PFSK-1 (cell line): ENCODE results near the gene ADRB2.

ENCODE experiments used
- FOXP2 ChIP-seq: optimal IDR thresholded peaks from 2 replicates; pipeline ENCODE3; 2011; ENCODE audit warnings: borderline replicate concordance, control low read depth, inconsistent platforms; ENCODE audit not compliant: insufficient read depth; ENCODE audit errors: extremely low read length, extremely low read depth
- POLR2AphosphoS5 ChIP-seq: IDR thresholded peaks from 2 replicates; pipeline ENCODE4 v1.6.1; 2012; ENCODE audit warnings: low read depth, mild to moderate bottlenecking, control low read depth, low read length, moderate library complexity
- REST ChIP-seq, 2 experiments: IDR thresholded peaks; 2 replicates each; pipeline versions ENCODE4 v1.6.1 to v1.8.0; 2011 to 2012; ENCODE audit warnings: low read depth in 2 of 2, low read length in 2 of 2, control low read depth in 1 of 2, inconsistent platforms in 1 of 2, mild to moderate bottlenecking in 1 of 2, moderate library complexity in 1 of 2; ENCODE audit not compliant: insufficient read depth in 1 of 2
- SIN3A ChIP-seq: IDR thresholded peaks from 2 replicates; pipeline ENCODE4 v1.6.1; 2012; ENCODE audit warnings: mild to moderate bottlenecking, low read length, moderate library complexity, borderline replicate concordance; ENCODE audit not compliant: insufficient read depth
- TAF1 ChIP-seq: IDR thresholded peaks from 2 replicates; pipeline ENCODE4 v1.6.1; 2012; ENCODE audit warnings: low read length, control low read depth, borderline replicate concordance; ENCODE audit not compliant: insufficient read depth

Gene ADRB2

DNA sequence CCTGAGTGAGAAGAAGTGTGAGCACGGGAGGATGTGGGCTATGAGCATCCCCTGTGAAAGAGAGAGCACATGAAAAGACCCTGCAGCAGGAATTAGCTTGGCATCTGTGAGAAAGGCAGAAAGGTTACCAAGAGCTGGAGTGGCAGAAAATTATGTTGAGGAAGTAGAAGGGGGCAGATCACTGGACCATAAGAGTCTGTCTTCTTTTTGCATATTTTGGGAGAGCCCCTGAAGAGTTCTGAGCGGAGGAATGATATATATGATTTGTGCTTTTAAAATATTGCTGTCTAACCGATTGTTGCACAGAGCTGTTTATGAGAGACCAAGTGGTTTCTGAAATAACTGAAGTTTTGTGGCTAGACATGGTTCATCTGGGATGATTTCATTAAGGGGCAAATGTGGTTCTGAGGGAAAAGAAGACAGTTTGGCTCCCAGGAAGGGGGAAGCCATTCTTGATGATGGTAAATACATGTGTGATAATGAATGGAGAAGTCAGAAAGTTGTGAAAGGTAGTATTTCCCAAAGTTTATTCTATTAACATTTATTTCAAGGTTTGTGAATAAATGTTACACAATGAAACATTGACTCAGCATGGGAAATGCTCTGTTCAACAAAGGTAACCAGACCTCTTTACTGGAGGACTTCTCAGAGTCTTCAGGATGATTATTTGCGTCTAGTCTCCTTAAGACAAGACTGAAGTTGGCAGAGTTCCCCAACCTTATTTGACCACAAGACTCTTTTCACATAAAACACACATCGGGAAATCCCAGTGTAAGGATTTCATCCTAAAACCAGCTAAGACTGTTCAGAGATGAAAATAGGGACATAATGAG is 31.5 kb upstream of the ADRB2 start:
- TF ChIP-seq POLR2AphosphoS5, result no peak
- no peak for TF ChIP-seq REST (IDR thresholded peaks at IDR 0.05; ENCODE audit: insufficient read depth in 1 of 2, low read depth in 2 of 2, low read length in 2 of 2)
- no peak for TF ChIP-seq SIN3A

DNA sequence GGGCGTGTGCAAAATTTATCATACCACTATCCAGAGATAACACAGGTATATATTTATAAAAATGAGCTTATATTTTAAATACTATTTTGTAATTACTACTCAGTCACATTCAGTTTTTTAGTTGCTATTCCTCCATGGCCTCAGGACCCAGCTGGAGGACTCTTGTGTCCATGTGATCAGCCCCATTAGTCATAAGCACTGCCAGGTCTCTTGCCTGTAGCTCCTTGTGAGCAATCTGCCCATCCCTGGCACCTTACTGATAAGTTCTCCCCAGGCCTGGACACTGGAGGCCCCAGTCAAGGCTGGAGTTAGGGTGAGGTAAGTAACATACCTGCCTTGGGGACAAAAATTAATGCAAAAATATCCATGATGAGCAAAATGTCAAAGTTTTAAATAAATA is 29.5 kb upstream of the ADRB2 start:
- TF ChIP-seq REST (IDR thresholded peaks at IDR 0.05; ENCODE audit: insufficient read depth in 1 of 2, low read depth in 2 of 2, low read length in 2 of 2) (no peak), POLR2AphosphoS5 (no peak), FOXP2 (no peak), TAF1 (no peak), SIN3A (no peak)

- TF ChIP-seq FOXP2 (no peak), SIN3A (no peak), REST (IDR thresholded peaks at IDR 0.05; ENCODE audit: insufficient read depth in 1 of 2, low read depth in 2 of 2, low read length in 2 of 2) (no peak), POLR2AphosphoS5 (no peak), TAF1 (no peak)
These were observed 27.6 kb upstream of the ADRB2 start for GRCh38 chr5:148798786-148799185.

DNA sequence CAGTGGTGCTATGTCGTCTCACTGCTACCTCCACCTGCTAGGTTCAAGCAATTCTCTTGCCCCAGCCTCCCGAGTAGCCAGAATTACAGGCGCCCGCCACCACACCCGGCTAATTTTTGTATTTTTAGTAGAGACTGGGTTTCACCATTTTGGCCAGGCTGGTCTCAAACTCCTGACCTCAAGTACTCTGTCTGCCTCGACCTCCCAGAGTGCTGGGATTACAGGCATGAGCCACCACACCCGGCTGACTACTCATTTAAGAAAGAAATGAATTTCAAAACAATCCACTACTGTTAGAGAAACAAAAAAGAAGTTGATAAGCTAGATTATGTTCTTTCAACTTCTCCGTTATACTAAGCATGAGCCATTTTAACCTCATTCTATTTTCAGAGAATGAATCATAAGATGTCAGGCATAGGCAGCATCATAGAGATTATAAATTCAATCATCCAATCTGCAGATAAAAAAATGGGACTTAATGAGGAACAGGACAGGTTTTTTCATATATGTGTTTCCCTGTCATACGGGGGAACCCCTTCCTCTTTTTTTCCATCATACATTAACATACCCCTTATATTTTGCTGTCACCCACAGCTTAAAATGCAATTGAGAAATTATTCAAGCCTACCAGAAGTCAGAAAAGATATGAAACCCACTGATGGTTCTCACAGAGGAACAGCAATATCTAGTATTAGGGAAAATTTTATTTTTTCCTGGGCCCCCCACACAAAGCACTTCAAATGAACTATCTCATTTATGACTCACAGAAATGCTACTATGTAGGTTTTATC is 26.5 kb upstream of the ADRB2 start:
- TF ChIP-seq SIN3A, result no peak
- no peak for TF ChIP-seq POLR2AphosphoS5
- TF ChIP-seq TAF1, result no peak
- TF ChIP-seq FOXP2, result no peak
- no peak for TF ChIP-seq REST (IDR thresholded peaks at IDR 0.05; ENCODE audit: insufficient read depth in 1 of 2, low read depth in 2 of 2, low read length in 2 of 2)
